ENCODE results near the gene NHEJ1. TPM values are rescaled to one million over a fixed set of nuclear protein-coding genes. Genes with fewer than 3 reads are reported as not detected.

Gene NHEJ1
- total and polyA plus RNA-seq, 2 of the 13 experiments (the other 11 are each of a cell fraction or from before 2014, with no cell fraction given), result 30.0 to 30.7 TPM

GRCh38 chr2:219165058-219165911, 4.7 kb upstream of the NHEJ1 start (continued):
- peak; percentile 79 for TF ChIP-seq ZMYM3 (CRISPR knock-in tag; IDR thresholded peaks at IDR 0.05)
- no peak for TF ChIP-seq ZNF616 (CRISPR knock-in tag; IDR thresholded peaks at IDR 0.05; ENCODE audit: low read depth)
- TF ChIP-seq, protein P1, sequence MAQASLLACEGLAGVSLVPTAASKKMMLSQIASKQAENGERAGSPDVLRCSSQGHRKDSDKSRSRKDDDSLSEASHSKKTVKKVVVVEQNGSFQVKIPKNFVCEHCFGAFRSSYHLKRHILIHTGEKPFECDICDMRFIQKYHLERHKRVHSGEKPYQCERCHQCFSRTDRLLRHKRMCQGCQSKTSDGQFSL (CRISPR knock-in tag; IDR thresholded peaks at IDR 0.05), result no peak
- no peak for TF ChIP-seq SMAD1 (CRISPR knock-in tag; IDR thresholded peaks at IDR 0.05; ENCODE audit: borderline replicate concordance, low read depth)
- no peak for TF ChIP-seq ZNF280D (CRISPR knock-in tag; IDR thresholded peaks at IDR 0.05)
- no peak for TF ChIP-seq ZFP41 (CRISPR knock-in tag; IDR thresholded peaks at IDR 0.05; ENCODE audit: borderline replicate concordance)
- no peak for TF ChIP-seq MATR3 (CRISPR knock-in tag; IDR thresholded peaks at IDR 0.05)

DNA sequence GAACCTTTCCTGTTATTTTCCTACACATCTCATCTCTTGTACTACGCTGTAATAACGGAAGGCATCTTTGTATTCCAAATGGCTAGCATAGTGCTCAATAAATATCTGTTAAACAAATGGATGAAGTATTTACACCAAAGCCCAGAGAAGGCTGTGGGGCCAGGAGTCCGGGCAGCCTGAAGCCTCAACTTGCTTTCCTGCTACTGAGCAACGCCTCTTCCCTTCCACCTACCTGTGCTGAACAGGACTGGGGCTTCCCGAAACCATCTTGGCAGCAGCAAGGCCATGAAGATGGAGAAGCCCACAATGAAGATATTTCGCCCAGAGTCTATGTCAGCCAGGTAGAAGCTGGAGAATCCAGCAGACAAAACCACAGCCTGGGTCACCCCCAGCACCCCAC, 2.5 kb upstream of the NHEJ1 start:
- 75% methylated on average over 6 of the region's 6 CpGs for WGBS (ENCODE audit: low lambda C conversion rate)
- TF ChIP-seq ZBTB37 (CRISPR knock-in tag; IDR thresholded peaks at IDR 0.05), result no peak
- DNase-seq (ENCODE audit: low spot score), result no peak
- Histone ChIP-seq H3K79me2 (ENCODE audit: insufficient read depth, low read length) (no peaks in the 10 kb centered on the region), H3K4me2 (ENCODE audit: low read depth, low read length) (no peak overlapping the region), H3K4me1 (ENCODE audit: insufficient read depth, low read length) (peaks cover 18% of the 10 kb centered on the region), H3K36me3 (replicated peaks in 1 of 2; ENCODE audit: control insufficient read depth in 1 of 2, insufficient read depth in 2 of 2, low read length in 2 of 2) (peaks cover 0 to under 1% of the 10 kb centered on the region in 2 experiments; a peak in 3 of 5 replicates), H2AFZ (ENCODE audit: low read length) (no peak overlapping the region), H3K27ac (ENCODE audit: extremely low read length, insufficient read depth, low read length) (no peak overlapping the region), H3K9ac (ENCODE audit: insufficient read depth, low read depth, low read length) (no peak overlapping the region), H3K9me3 (ENCODE audit: low read length) (no peaks in the 10 kb centered on the region), H3K4me3 (replicated peaks in 1 of 3; ENCODE audit: insufficient read depth in 1 of 3, low read depth in 2 of 3, low read length in 3 of 3) (no peak overlapping the region), H4K20me1 (ENCODE audit: insufficient read depth, low read length) (no peaks in the 10 kb centered on the region), H3K27me3 (ENCODE audit: control insufficient read depth in 1 of 2, insufficient read depth in 2 of 2, low read length in 2 of 2) (peaks cover 0 to 2% of the 10 kb centered on the region in 2 experiments; a peak in 1 of 5 replicates)
- no peak for FAIRE-seq
- intact Hi-C loops (cut with micrococcal nuclease; ENCODE audit: unreplicated experiment), result no loop called here
- CTCF ChIA-PET (ENCODE audit: low intra/inter-chr PET ratio, low total read pairs), result no interaction called here
- in situ Hi-C loops (cut with HindIII; ENCODE audit: extremely low pct_ligation_motif_present, low pct_unique_long_range_greater_than_20kb), result no loop called here
- POLR2A ChIA-PET, result interaction anchor here (3.7 kb wide), 1 partner anchor 13 kb away, joined by 13 read pairs; the partner anchor contains the start of gene CNPPD1
- ATAC-seq, result no peak
- BruUV-seq (replicated peaks), result no TSS peak

Data from HepG2 (cell line).